SK-N-SH treated with all-trans-retinoic acid at 6 μM for 48 hours (cell line): Measurements from ENCODE around the gene EMID1.

Source experiments
- ATAC-seq: fragments of 200-7000 bp; cut with Tn5 transposase; 3 replicates; pipeline ENCODE4 v1.9.1; 2020; ENCODE audit warnings: mild to moderate bottlenecking, moderate library complexity
- ARNTL ChIP-seq: fragments of 450-650 bp; formaldehyde crosslinking; IDR thresholded peaks from 2 replicates; pipeline ENCODE4 v1.5.0; 2020; ENCODE audit warnings: low read depth, mild to moderate bottlenecking, moderate library complexity, borderline replicate concordance
- BACH2 ChIP-seq: fragments of 250-450 bp; sonication (Bioruptor Pico); IDR thresholded peaks from 2 replicates; pipeline ENCODE4 v1.9.0; 2021; ENCODE audit warnings: mild to moderate bottlenecking, borderline replicate concordance
- CSDC2 ChIP-seq: fragments of 250-450 bp; sonication (Bioruptor Pico); IDR thresholded peaks from 2 replicates; pipeline ENCODE4 v1.5.0; 2020; ENCODE audit warnings: mild to moderate bottlenecking, moderate library complexity
- ESRRG ChIP-seq: fragments of 250-450 bp; sonication (Bioruptor Pico); IDR thresholded peaks from 2 replicates; pipeline ENCODE4 v1.6.1; 2021; ENCODE audit warnings: mild to moderate bottlenecking
- GLIS3 ChIP-seq: fragments of 250-450 bp; sonication (Bioruptor Pico); IDR thresholded peaks from 2 replicates; pipeline ENCODE4 v1.5.0; 2020; ENCODE audit warnings: mild to moderate bottlenecking, moderate library complexity
- OSR1 ChIP-seq: fragments of 250-450 bp; sonication (Bioruptor Pico); IDR thresholded peaks from 2 replicates; pipeline ENCODE4 v1.8.0; 2022; ENCODE audit warnings: moderate library complexity, mild to moderate bottlenecking, inconsistent platforms
- POU6F1 ChIP-seq: fragments of 250-450 bp; sonication (Bioruptor Pico); IDR thresholded peaks from 2 replicates; pipeline ENCODE4 v1.8.0; 2021; ENCODE audit warnings: low read depth, mild to moderate bottlenecking, moderate library complexity, borderline replicate concordance
- PPARA ChIP-seq: fragments of 250-450 bp; sonication (Bioruptor Pico); IDR thresholded peaks from 2 replicates; pipeline ENCODE4 v1.5.0; 2020; ENCODE audit warnings: mild to moderate bottlenecking, borderline replicate concordance
- SNAI2 ChIP-seq: fragments of 250-450 bp; sonication (Bioruptor Pico); IDR thresholded peaks from 2 replicates; pipeline ENCODE4 v1.5.0; 2020; ENCODE audit warnings: mild to moderate bottlenecking, moderate library complexity
- TOX ChIP-seq: fragments of 250-450 bp; sonication (Bioruptor Pico); IDR thresholded peaks from 2 replicates; pipeline ENCODE4 v1.8.0; 2021; ENCODE audit warnings: mild to moderate bottlenecking, moderate library complexity, borderline replicate concordance
- ZFP3 ChIP-seq: fragments of 250-450 bp; sonication (Bioruptor Pico); IDR thresholded peaks from 2 replicates; pipeline ENCODE4 v1.5.0; 2020; ENCODE audit warnings: mild to moderate bottlenecking, moderate library complexity
- ZFP30 ChIP-seq: fragments of 450-650 bp; formaldehyde crosslinking; IDR thresholded peaks from 2 replicates; pipeline ENCODE4 v1.5.0; 2022; ENCODE audit warnings: mild to moderate bottlenecking, moderate library complexity
- ZNF565 ChIP-seq: fragments of 450-650 bp; formaldehyde crosslinking; conservative IDR thresholded peaks from 2 replicates; pipeline ENCODE4 v1.5.0; 2020; ENCODE audit warnings: low read depth, mild to moderate bottlenecking, moderate library complexity
- ZNF70 ChIP-seq: fragments of 450-650 bp; formaldehyde crosslinking; IDR thresholded peaks from 2 replicates; pipeline ENCODE4 v1.5.0; 2020; ENCODE audit warnings: mild to moderate bottlenecking, moderate library complexity
- ZNF8 ChIP-seq: fragments of 450-650 bp; formaldehyde crosslinking; IDR thresholded peaks from 2 replicates; pipeline ENCODE4 v1.5.0; 2020; ENCODE audit warnings: mild to moderate bottlenecking, moderate library complexity
- TF ChIP-seq, protein P1 (sequence below): fragments of 250-450 bp; sonication (Bioruptor Pico); IDR thresholded peaks from 2 replicates; pipeline ENCODE4 v1.5.1; 2020; ENCODE audit warnings: low read depth, mild to moderate bottlenecking, moderate library complexity
- TF ChIP-seq, protein P2 (sequence below): fragments of 250-450 bp; sonication (Bioruptor Pico); IDR thresholded peaks from 2 replicates; pipeline ENCODE4 v1.5.0; 2020; ENCODE audit warnings: mild to moderate bottlenecking, moderate library complexity
- TF ChIP-seq, protein P3 (sequence below): fragments of 250-450 bp; sonication (Bioruptor Pico); IDR thresholded peaks from 2 replicates; pipeline ENCODE4 v1.8.0; 2020; ENCODE audit warnings: mild to moderate bottlenecking, moderate library complexity, borderline replicate concordance

Gene EMID1

GRCh38 chr22:29208502-29208862 lies 2.8 kb downstream of the EMID1 start:
- TF ChIP-seq, protein P1, sequence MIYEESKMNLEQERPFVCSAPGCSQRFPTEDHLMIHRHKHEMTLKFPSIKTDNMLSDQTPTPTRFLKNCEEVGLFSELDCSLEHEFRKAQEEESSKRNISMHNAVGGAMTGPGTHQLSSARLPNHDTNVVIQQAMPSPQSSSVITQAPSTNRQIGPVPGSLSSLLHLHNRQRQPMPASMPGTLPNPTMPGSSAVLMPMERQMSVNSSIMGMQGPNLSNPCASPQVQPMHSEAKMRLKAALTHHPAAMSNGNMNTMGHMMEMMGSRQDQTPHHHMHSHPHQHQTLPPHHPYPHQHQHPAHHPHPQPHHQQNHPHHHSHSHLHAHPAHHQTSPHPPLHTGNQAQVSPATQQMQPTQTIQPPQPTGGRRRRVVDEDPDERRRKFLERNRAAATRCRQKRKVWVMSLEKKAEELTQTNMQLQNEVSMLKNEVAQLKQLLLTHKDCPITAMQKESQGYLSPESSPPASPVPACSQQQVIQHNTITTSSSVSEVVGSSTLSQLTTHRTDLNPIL (CRISPR knock-in tag): no peak
- no peak for TF ChIP-seq ZFP3
- no peak for ATAC-seq

DNA sequence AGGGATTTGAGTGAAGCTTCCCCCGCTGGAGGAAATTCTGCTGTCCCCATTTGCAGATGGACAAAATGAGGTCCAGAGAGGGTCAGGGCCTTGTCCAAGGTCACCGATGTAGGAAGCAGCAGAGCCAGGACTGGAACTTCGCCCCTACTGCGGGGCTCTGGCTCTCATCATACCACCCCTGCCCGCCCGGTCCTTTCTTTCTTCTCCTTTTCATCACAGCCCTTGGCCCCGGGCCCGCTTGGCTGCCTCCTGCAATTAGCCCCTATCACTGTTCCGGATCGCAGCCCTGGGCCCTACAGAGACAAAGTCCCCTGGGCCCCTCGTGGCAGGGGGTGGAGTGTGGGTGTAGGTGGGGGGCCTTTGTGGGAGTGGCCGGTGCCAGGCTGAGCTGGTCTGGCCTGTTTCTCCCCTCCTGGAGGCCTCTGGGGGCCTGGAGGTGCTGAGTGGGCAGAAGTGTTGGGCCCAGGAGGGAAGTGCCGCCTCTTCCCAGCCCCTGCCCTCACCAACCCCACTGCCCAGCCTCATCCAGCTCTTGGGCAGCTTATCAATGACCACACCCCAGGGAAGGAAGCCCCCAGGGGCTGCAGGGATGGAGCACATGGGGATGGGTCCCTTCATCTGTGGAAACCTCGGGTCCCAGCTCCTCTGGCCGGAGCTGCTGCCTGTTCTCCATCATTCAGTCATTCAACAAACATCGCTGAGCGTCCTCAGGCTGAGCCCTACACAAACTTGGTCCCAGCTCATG lies 3.4 kb downstream of the EMID1 start:
- no peak for ATAC-seq
- TF ChIP-seq, protein P2, sequence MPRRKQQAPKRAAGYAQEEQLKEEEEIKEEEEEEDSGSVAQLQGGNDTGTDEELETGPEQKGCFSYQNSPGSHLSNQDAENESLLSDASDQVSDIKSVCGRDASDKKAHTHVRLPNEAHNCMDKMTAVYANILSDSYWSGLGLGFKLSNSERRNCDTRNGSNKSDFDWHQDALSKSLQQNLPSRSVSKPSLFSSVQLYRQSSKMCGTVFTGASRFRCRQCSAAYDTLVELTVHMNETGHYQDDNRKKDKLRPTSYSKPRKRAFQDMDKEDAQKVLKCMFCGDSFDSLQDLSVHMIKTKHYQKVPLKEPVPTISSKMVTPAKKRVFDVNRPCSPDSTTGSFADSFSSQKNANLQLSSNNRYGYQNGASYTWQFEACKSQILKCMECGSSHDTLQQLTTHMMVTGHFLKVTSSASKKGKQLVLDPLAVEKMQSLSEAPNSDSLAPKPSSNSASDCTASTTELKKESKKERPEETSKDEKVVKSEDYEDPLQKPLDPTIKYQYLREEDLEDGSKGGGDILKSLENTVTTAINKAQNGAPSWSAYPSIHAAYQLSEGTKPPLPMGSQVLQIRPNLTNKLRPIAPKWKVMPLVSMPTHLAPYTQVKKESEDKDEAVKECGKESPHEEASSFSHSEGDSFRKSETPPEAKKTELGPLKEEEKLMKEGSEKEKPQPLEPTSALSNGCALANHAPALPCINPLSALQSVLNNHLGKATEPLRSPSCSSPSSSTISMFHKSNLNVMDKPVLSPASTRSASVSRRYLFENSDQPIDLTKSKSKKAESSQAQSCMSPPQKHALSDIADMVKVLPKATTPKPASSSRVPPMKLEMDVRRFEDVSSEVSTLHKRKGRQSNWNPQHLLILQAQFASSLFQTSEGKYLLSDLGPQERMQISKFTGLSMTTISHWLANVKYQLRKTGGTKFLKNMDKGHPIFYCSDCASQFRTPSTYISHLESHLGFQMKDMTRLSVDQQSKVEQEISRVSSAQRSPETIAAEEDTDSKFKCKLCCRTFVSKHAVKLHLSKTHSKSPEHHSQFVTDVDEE: no peak
- TF ChIP-seq OSR1: no peak
- TF ChIP-seq SNAI2: no peak
- TF ChIP-seq BACH2: no peak
- TF ChIP-seq POU6F1 (CRISPR knock-in tag): no peak
- TF ChIP-seq ZNF70 (CRISPR knock-in tag): no peak
- no peak for TF ChIP-seq PPARA (CRISPR knock-in tag)
- TF ChIP-seq ARNTL (CRISPR knock-in tag): no peak
- TF ChIP-seq, protein P1 (CRISPR knock-in tag): no peak

DNA sequence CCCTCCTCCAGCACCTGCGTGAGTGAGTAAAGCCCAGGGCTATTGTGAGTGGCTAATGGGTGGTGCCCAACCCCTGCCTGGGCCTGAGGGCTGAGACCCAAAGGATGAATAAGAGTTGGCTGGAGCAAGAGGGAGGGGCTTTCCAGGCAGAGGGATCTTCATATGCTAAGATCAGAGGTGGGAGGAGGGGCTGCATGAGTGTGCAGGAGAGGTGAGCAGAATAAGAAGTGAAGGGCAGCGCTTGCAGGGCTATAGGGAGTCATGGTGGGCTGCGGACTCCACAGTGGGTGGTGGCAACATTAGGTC lies 3.9 kb downstream of the EMID1 start:
- TF ChIP-seq ZNF8 (no peak), ZFP30 (CRISPR knock-in tag) (no peak), ARNTL (CRISPR knock-in tag) (no peak), ZNF565 (CRISPR knock-in tag) (no peak), TOX (CRISPR knock-in tag) (no peak), GLIS3 (CRISPR knock-in tag) (no peak), SNAI2 (no peak), POU6F1 (CRISPR knock-in tag) (no peak), CSDC2 (no peak), ESRRG (CRISPR knock-in tag) (no peak), PPARA (CRISPR knock-in tag) (no peak)
- TF ChIP-seq, protein P1 (CRISPR knock-in tag): no peak
- TF ChIP-seq, protein P3, sequence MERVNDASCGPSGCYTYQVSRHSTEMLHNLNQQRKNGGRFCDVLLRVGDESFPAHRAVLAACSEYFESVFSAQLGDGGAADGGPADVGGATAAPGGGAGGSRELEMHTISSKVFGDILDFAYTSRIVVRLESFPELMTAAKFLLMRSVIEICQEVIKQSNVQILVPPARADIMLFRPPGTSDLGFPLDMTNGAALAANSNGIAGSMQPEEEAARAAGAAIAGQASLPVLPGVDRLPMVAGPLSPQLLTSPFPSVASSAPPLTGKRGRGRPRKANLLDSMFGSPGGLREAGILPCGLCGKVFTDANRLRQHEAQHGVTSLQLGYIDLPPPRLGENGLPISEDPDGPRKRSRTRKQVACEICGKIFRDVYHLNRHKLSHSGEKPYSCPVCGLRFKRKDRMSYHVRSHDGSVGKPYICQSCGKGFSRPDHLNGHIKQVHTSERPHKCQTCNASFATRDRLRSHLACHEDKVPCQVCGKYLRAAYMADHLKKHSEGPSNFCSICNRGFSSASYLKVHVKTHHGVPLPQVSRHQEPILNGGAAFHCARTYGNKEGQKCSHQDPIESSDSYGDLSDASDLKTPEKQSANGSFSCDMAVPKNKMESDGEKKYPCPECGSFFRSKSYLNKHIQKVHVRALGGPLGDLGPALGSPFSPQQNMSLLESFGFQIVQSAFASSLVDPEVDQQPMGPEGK (CRISPR knock-in tag): no peak
- no peak for ATAC-seq
